ENCODE results near the gene RBKS. TPM values are rescaled to one million over a fixed set of nuclear protein-coding genes. Genes with fewer than 3 reads are reported as not detected.
"Not testable (repeated sequence)": the region's sequence is repeated elsewhere in the genome, so short reads cannot be mapped to it uniquely, and the experiment has no call there.

The RBKS gene
- total and polyA plus RNA-seq, 4 donors, result 0.90 to 6.5 (median 4.6) TPM

DNA sequence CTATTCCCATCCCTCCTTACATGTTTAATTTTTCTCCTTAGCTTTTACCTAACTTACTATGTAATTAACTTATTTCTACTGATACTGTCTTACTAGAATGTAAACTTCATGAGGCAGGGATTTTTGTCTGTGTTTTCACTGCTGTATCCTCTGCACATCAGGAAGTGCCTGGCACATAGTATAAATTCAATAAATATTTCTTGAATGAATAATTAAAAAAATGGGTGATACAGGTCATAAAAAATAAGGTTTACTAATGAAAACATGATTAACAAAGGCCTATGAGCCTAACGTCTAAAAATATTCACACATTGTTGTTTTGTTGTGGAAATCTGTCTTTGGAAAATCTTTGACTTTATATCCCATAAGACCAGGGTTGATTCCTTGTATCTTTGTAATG is 4.5 kb downstream of the RBKS start:
- Histone ChIP-seq H3K4me3 (ENCODE audit: low read length in 2 of 2) (no peak overlapping the region), H3K36me3 (ENCODE audit: control insufficient read depth in 1 of 2, insufficient read depth in 2 of 2, low read length in 1 of 2) (no peaks in the 10 kb centered on the region), H3K4me1 (ENCODE audit: control insufficient read depth in 1 of 2, insufficient read depth in 2 of 2, low read length in 2 of 2) (peaks cover 0 to 5% of the 10 kb centered on the region in 2 donors), H3K27ac (ENCODE audit: low read depth in 1 of 2, low read length in 2 of 2) (no peak overlapping the region), H3K9me3 (ENCODE audit: control insufficient read depth, low read length) (no peaks in the 10 kb centered on the region), H3K27me3 (ENCODE audit: control insufficient read depth in 1 of 2, insufficient read depth in 2 of 2, low read length in 1 of 2) (no peaks in the 10 kb centered on the region)
- 29 to 44% methylated on average over 1 of the region's 1 CpG for WGBS, 2 donors
- ATAC-seq (ENCODE audit: low FRiP score) (no peak), DNase-seq (no peak)
- intact Hi-C loops (cut with DNase I), result loop anchor here (5.0 to 10.0 kb wide), 3 partner anchors 61 to 163 kb away; no protein-coding TSS in a partner anchor

DNA sequence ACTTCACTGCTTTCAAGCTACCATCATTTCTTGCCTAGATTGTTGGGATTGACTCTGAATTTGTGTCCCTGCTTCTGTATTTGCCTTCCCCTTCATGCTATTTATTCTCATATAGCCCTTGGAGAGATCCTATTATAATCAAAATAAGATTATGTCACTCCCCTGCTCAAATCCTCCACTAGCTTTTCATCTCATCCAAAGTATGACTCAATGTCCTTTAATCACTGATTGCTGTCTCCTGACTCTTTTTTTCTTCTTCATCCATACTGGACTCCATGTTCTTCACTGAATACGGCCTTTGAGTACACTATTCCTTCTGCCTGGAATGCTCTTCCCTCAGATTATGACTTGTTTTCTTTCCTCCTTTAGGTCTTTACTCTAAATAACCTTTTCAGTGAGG is 5.0 kb downstream of the RBKS start:
- Histone ChIP-seq H3K27ac (ENCODE audit: low read depth in 1 of 2, low read length in 2 of 2) (no peak overlapping the region), H3K4me1 (ENCODE audit: control insufficient read depth in 1 of 2, insufficient read depth in 2 of 2, low read length in 2 of 2) (peaks cover 0 to 5% of the 10 kb centered on the region in 2 donors), H3K9me3 (ENCODE audit: control insufficient read depth, low read length) (no peaks in the 10 kb centered on the region), H3K27me3 (ENCODE audit: control insufficient read depth in 1 of 2, insufficient read depth in 2 of 2, low read length in 1 of 2) (no peaks in the 10 kb centered on the region), H3K4me3 (ENCODE audit: low read length in 2 of 2) (no peak overlapping the region), H3K36me3 (ENCODE audit: control insufficient read depth in 1 of 2, insufficient read depth in 2 of 2, low read length in 1 of 2) (no peaks in the 10 kb centered on the region)
- DNase-seq (no peak), ATAC-seq (ENCODE audit: low FRiP score) (no peak)
- 84 to 90% methylated on average over 1 of the region's 1 CpG for WGBS, 2 donors
- intact Hi-C loops (cut with DNase I), result loop anchor here (5.0 to 10.0 kb wide), 3 partner anchors 60 to 163 kb away; no protein-coding TSS in a partner anchor

DNA sequence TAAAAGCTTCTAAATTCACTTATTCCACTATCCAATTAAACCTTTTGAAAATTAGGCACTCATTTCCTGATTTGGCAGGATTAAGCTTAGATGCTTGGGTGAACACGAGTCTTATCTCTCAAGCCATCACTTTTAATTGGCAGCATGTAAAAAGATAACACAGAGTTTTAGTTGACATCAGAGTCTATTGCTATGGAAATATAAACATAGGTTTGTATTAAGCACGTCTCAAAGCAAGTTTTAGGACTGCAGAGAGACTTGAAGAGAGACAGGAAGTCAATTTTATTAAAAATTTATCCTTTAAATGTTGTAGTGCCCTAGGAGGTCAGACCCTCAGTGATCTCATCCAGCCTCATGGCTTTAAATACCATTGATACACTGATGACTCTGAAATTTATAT is 5.6 kb downstream of the RBKS start:
- Histone ChIP-seq H3K36me3 (ENCODE audit: control insufficient read depth in 1 of 2, insufficient read depth in 2 of 2, low read length in 1 of 2) (no peaks in the 10 kb centered on the region), H3K27ac (ENCODE audit: low read depth in 1 of 2, low read length in 2 of 2) (no peak overlapping the region), H3K4me3 (ENCODE audit: low read length in 2 of 2) (no peak overlapping the region), H3K9me3 (ENCODE audit: control insufficient read depth, low read length) (no peaks in the 10 kb centered on the region), H3K4me1 (ENCODE audit: control insufficient read depth in 1 of 2, insufficient read depth in 2 of 2, low read length in 2 of 2) (peaks cover 0 to 5% of the 10 kb centered on the region in 2 donors), H3K27me3 (ENCODE audit: control insufficient read depth in 1 of 2, insufficient read depth in 2 of 2, low read length in 1 of 2) (no peaks in the 10 kb centered on the region)
- DNase-seq, result no peak
- 2 to 3% methylated on average over 2 of the region's 2 CpGs for WGBS, 2 donors
- intact Hi-C loops (cut with DNase I), result loop anchor here in 1 of 2 donors (10.0 kb wide), 1 partner anchor 60 kb away; no protein-coding TSS in a partner anchor
- ATAC-seq (ENCODE audit: low FRiP score), result no peak

DNA sequence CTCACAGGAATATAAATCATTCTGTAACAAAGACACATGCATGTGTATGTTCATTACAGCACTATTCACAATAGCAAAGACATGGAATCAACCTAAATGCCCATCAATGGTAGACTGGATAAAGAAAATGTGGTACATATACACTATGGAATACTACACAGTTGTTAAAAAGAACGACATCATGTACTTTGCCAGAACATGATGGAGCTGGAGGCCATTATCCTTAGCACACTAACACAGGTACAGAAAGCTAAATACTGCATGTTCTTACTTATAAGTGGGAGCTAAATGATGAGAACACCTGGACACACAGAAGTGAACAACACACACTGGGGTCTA is 7.6 kb downstream of the RBKS start:
- intact Hi-C loops (cut with DNase I), result loop anchor here in 1 of 2 donors (10.0 kb wide), 1 partner anchor 58 kb away; no protein-coding TSS in a partner anchor
- H3K27me3 ChIP-seq (ENCODE audit: control insufficient read depth in 1 of 2, insufficient read depth in 2 of 2, low read length in 1 of 2); H3K36me3 ChIP-seq (ENCODE audit: control insufficient read depth in 1 of 2, insufficient read depth in 2 of 2, low read length in 1 of 2); H3K4me1 ChIP-seq (ENCODE audit: control insufficient read depth in 1 of 2, insufficient read depth in 2 of 2, low read length in 2 of 2); H3K4me3 ChIP-seq (ENCODE audit: low read length in 2 of 2); DNase-seq; H3K27ac ChIP-seq (ENCODE audit: low read depth in 1 of 2, low read length in 2 of 2); ATAC-seq (ENCODE audit: low FRiP score); H3K9me3 ChIP-seq (ENCODE audit: control insufficient read depth, low read length): not testable (repeated sequence)
- 95 to 97% methylated on average over 1 of the region's 1 CpG for WGBS, 2 donors

DNA sequence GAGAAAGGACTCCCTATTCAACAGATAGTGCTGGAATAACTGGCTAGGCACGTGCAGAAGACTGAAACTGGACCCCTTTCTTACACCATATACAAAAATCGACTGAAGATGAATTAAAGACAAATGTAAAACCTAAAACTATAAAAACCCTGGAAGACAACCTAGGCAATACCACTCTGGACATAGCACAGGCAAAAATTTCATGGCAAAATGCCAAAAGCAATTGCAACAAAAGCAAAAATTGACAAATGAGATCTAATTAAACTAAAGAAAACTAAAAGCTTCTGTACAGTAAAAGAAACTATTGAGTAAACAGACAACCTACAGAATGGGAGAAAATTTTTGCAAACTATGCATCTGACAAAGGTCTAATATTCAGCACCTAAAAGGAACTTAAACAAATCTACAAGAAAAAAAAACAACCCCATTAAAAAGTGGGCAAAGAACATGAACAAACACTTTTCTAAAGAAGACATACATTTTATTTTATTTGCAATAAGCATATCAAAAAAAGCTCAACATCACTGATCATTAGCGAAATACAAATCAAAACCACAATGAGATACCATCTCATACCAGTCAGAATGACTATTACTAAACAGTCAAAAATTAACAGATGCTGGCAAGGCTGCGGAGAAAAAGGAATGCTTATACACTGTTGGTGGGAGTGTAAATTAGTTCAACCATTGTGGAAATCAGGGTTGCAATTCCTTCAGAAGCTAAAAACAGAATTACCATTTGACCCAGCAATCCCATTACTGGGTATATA is 8.2 kb downstream of the RBKS start:
- not testable (repeated sequence) for H3K36me3 ChIP-seq (ENCODE audit: control insufficient read depth in 1 of 2, insufficient read depth in 2 of 2, low read length in 1 of 2); ATAC-seq (ENCODE audit: low FRiP score); H3K27ac ChIP-seq (ENCODE audit: low read depth in 1 of 2, low read length in 2 of 2); H3K4me1 ChIP-seq (ENCODE audit: control insufficient read depth in 1 of 2, insufficient read depth in 2 of 2, low read length in 2 of 2); DNase-seq; H3K27me3 ChIP-seq (ENCODE audit: control insufficient read depth in 1 of 2, insufficient read depth in 2 of 2, low read length in 1 of 2); H3K9me3 ChIP-seq (ENCODE audit: control insufficient read depth, low read length); H3K4me3 ChIP-seq (ENCODE audit: low read length in 2 of 2)
- intact Hi-C loops (cut with DNase I), result loop anchor here in 1 of 2 donors (10.0 kb wide), 1 partner anchor 57 kb away; no protein-coding TSS in a partner anchor
- 93 to 95% methylated on average over 4 of the region's 4 CpGs for WGBS, 2 donors

DNA sequence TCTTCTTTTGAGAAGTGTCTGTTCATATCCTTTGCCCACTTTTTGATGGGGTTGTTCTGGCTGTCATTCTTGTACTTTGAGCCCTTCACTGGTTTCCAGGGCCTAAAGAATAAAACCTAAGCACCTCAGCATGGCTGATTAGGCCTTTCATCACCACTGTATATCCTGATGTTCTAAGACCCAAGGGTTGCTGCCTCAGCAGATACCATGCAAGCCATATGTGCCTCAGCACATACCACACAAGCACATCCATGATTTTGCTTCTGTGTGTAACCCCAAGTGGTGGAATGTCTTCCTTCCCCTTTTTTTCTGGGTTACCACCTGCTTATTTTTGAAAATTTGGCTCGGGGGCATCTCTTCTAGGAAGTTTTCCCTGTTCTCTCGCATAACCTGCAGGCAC is 11.4 kb downstream of the RBKS start:
- no peaks in the 10 kb centered on the region for H3K27me3 ChIP-seq (ENCODE audit: control insufficient read depth in 1 of 2, insufficient read depth in 2 of 2, low read length in 1 of 2)
- no peaks in the 10 kb centered on the region for H3K36me3 ChIP-seq (ENCODE audit: control insufficient read depth in 1 of 2, insufficient read depth in 2 of 2, low read length in 1 of 2)
- no peaks in the 10 kb centered on the region for H3K9me3 ChIP-seq (ENCODE audit: control insufficient read depth, low read length)
- H3K4me1 ChIP-seq (ENCODE audit: control insufficient read depth in 1 of 2, insufficient read depth in 2 of 2, low read length in 2 of 2), result no peaks in the 10 kb centered on the region
- intact Hi-C loops (cut with DNase I), result no loop called here
- ATAC-seq (ENCODE audit: low FRiP score) (no peak), DNase-seq (no peak)
- WGBS, 2 donors, result 85 to 88% methylated on average over 2 of the region's 2 CpGs
- H3K27ac ChIP-seq (ENCODE audit: low read depth in 1 of 2, low read length in 2 of 2), result no peak overlapping the region
- H3K4me3 ChIP-seq (ENCODE audit: low read length in 2 of 2), result no peak overlapping the region

DNA sequence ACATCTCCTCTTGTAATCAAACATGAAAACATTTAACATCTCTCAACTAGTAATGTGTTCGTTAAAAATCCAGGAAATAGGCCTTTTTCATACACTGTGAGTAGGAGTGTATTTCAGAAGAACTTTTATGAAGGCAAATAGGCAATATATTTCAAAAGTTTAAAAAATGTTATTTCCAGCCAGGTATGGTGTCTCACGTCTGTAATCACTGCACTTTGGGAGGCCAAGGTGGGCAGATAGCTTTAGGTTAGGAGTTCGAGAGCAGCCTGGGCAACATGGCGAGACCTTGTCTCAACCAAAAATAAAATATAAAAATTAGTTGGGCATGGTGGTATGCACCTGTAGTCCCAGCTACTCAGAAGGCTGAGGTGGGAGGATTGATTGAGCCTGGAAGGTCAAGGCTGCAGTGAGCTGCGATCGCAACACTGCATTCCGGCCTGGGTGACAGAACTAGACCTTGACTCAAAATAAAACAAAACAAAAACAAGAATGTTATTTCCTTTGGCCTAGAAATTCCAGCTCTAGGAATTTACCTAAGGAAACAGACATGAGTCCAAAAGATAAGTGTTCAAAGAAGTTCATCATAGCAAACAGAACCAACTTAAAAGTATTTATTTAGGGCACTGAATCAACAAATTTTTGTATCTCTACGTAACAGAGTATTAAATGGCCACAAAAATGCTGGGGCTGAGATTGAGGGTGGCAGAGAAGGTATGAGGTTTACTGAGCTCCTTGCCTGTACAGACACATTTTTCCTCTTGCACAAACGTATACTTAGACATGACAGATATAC is 14.9 kb downstream of the RBKS start:
- Histone ChIP-seq H3K27ac (ENCODE audit: low read depth in 1 of 2, low read length in 2 of 2) (no peak overlapping the region), H3K4me3 (ENCODE audit: low read length in 2 of 2) (no peak overlapping the region), H3K4me1 (ENCODE audit: control insufficient read depth in 1 of 2, insufficient read depth in 2 of 2, low read length in 2 of 2) (no peaks in the 10 kb centered on the region), H3K9me3 (ENCODE audit: control insufficient read depth, low read length) (no peaks in the 10 kb centered on the region), H3K27me3 (ENCODE audit: control insufficient read depth in 1 of 2, insufficient read depth in 2 of 2, low read length in 1 of 2) (no peaks in the 10 kb centered on the region), H3K36me3 (ENCODE audit: control insufficient read depth in 1 of 2, insufficient read depth in 2 of 2, low read length in 1 of 2) (no peaks in the 10 kb centered on the region)
- ATAC-seq (ENCODE audit: low FRiP score) (no peak), DNase-seq (no peak)
- WGBS, 2 donors, result 81 to 82% methylated on average over 9 of the region's 9 CpGs
- intact Hi-C loops (cut with DNase I), result no loop called here

DNA sequence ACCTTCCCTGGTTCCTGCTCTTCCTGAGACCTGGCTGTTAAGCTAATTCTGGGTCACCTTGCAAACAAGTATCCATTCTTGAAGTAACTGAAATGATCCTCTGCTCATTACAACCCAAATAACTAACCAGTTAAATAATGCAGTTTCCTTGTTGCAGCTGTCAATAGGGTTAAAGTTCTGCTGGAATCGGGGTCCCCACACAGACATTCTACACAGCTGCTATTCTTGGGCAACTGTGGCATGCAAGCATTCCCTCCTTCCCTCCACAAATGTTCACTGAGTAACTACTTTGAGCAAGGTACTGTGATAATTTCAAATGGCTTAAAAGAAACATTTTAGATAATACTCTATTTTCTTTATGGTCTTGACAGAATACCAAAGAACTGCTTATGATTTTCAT is 17.1 kb downstream of the RBKS start:
- Histone ChIP-seq H3K9me3 (ENCODE audit: control insufficient read depth, low read length) (no peaks in the 10 kb centered on the region), H3K36me3 (ENCODE audit: control insufficient read depth in 1 of 2, insufficient read depth in 2 of 2, low read length in 1 of 2) (no peaks in the 10 kb centered on the region), H3K27me3 (ENCODE audit: control insufficient read depth in 1 of 2, insufficient read depth in 2 of 2, low read length in 1 of 2) (no peaks in the 10 kb centered on the region), H3K27ac (ENCODE audit: low read depth in 1 of 2, low read length in 2 of 2) (no peak overlapping the region), H3K4me3 (ENCODE audit: low read length in 2 of 2) (no peak overlapping the region), H3K4me1 (ENCODE audit: control insufficient read depth in 1 of 2, insufficient read depth in 2 of 2, low read length in 2 of 2) (no peaks in the 10 kb centered on the region)
- 44 to 49% methylated on average over 1 of the region's 1 CpG for WGBS, 2 donors
- no peak for DNase-seq
- intact Hi-C loops (cut with DNase I), result no loop called here
- ATAC-seq (ENCODE audit: low FRiP score), result no peak

All from aorta (tissue), 5 donors.